COR-L47 (cell line): ENCODE results near the gene TCIRG1.
"Not testable (repeated sequence)": the region's sequence is repeated elsewhere in the genome, so short reads cannot be mapped to it uniquely, and the experiment has no call there.

Experiments used
- DNase-seq: peaks from one replicate; lab custom pipeline; 2025; lab: John Stamatoyannopoulos, UW

The TCIRG1 gene, protein sequence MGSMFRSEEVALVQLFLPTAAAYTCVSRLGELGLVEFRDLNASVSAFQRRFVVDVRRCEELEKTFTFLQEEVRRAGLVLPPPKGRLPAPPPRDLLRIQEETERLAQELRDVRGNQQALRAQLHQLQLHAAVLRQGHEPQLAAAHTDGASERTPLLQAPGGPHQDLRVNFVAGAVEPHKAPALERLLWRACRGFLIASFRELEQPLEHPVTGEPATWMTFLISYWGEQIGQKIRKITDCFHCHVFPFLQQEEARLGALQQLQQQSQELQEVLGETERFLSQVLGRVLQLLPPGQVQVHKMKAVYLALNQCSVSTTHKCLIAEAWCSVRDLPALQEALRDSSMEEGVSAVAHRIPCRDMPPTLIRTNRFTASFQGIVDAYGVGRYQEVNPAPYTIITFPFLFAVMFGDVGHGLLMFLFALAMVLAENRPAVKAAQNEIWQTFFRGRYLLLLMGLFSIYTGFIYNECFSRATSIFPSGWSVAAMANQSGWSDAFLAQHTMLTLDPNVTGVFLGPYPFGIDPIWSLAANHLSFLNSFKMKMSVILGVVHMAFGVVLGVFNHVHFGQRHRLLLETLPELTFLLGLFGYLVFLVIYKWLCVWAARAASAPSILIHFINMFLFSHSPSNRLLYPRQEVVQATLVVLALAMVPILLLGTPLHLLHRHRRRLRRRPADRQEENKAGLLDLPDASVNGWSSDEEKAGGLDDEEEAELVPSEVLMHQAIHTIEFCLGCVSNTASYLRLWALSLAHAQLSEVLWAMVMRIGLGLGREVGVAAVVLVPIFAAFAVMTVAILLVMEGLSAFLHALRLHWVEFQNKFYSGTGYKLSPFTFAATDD

DNA sequence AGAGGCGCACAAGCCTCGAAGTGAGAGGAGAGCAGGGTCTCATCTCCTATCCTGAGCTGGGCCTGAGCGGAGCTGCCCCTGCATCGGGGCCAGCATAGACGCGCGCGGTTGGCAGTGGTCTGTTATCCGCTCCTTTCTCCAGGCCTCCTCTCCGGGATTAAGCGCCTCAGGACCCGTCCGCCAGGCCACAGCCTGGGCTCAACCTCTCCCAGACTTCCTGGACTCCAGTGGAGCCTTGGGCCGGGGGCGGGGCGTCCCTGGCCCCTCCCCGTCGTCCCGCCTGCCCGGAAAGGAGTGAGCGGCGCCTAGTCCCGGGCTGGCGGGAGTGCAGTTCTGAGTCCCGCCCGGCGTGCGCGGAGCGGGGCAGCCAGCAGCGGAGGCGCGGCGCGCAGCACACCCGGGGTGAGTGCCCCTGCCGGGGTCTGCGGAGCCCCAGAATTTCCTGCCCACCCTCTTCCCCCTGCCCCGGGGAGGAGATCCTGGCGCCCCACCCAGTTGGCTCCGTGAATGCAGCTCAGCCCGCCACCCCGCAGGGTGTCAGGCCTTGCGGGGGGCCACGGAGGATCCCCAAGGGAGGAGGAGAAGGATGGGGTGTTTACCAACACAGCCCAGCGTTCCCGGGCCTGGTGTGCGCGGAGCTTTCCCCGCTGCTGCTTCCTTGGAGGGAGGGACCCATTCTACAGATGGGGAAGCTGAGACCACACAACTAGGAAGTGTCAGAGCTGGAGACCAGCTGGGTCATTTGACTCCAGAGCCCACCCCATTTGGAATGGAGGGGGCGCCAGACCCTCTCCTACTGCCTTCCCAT, at the start of gene TCIRG1:
TSS of gene TCIRG1 (plus strand) at position 308 of the 808 bp plus-strand sequence. CDS start 2,247 bp downstream, outside the sequence.
- DNase-seq: no peak

DNA sequence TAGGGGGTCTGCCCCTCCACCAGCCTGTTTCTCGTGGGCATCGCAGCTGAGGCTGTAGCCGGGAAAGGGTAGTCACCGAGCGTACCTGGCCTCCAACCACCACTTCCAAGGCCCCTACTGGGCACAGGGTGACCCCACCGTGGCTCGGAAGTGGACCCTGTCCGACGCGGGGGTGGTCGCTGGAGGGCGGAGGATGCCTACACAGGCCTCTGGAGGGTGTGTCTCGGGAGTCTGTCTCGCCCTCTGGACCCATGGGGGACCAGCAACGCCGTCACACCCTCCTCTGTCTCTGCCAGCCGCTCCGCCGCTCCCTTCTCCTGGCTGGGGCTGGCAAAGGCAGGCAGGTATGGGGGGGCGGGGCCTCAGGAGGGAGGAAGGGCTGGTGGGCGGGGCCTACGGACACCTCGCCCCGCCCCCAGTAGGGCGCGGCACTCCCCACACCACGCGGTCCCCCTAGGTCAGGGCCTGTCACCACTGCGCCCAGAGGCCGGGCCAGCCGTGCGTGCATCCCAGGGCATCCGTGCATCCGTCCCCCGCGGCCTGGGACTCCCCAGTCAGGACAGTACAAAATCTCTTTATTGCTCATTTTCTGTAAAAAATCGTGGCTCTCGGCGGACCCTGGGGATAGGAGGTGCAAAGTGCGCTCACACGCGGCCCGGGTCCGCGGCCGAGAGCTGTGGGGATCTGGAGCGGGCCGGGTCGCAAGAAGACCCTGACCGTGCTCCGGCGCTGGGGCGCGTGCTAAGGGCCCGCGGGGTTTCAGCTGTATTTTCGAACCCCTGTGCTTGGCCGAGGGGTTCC, 48.1 kb upstream of the TCIRG1 start:
- not testable (repeated sequence) for DNase-seq

DNA sequence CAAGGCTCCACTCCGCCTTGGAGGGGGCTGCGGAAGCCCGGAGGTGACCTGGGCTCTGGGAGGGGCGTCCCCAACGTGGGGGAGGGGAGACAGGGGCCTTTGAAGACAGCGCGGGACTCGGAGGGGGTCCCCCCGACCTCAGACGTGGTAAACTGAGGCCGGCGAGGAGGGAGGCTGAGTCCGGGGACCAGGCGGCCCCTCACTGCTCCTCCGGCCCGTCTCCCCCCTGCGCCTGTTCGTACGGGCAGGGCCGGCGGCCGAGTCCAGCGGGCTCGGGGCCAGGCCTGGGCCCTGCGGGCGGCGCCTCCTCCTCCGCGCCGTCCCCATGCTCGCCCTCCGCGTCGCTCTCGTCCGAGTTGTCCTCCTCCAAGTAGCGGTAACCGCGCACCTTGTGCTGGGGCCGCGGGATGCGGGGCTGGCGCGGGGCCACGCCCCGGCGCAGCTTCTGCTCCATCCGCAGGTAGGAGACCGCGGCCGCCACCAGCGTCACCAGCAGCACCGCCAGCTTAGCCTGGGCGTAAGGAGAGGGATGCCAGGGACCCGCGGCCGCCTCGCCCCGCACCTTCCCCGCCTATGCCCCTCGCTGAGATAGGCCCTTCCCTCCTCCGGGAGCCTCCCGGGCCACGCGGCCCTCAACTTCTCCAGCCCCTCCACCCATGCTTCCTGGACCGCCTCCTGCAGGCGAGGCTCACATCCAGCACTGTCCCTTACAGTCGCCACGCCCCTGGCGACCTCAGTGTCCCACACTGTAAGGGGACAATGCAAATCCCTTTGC, 47.3 kb upstream of the TCIRG1 start:
- not testable (repeated sequence) for DNase-seq

DNA sequence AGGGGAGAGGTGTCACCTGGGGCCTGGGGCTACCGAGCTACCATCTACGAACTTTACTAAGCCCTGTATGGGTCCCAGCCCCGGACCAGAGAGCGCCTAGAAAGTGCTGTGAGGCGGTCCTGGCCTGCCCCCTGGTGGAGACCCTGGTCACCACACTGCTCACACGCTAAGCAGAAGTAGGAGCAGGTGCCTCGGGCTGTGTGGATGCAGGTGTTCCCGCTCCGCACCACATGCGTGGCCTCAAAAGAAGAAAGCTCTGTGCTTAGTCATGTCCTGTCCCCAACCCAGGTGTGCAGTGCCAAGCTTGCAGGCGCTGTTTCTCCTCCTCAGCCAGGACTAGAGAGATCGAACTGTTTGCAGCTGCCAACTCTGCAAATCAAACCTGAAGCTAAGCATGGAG, 45.0 kb upstream of the TCIRG1 start:
- peak; percentile 54 for DNase-seq

DNA sequence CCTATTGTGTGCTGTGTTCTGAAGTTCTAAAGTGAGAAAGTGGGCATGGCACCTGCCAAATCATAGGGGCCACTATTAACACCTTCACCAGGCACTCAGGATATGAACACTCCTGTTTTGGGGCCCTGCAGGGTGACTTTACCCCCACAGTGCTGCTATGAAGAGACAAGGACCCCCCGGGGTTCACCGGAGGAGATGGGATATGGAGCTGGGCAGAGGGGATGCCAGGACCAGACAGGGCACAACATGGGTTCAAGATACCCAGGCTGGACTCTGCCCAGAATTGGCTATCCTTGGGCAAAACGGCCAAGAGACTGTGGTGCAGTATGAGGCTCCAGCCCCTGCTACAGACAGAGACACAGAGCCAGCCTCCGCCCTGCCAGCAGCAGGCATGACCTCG, 44.4 kb upstream of the TCIRG1 start:
- DNase-seq: not testable (repeated sequence)

DNA sequence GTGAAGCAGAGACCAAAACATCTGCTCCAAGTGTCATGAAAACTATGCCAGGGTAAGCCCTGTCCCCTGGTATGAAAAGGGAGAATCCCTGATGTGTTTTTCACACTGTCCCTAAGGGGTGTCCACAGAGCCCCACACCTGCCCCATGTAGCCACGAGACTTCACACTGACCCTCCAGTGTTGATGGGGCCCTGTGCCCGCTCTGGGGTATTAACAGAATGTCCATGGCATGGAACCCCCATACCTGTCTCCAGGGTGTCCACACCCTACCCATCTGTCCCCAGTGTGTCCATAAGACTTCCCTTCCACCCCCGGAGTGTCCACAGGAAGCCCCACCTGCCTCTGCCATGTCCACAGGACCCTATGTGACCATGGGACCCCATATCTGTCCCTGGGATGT, 43.7 kb upstream of the TCIRG1 start:
- DNase-seq: not testable (repeated sequence)

DNA sequence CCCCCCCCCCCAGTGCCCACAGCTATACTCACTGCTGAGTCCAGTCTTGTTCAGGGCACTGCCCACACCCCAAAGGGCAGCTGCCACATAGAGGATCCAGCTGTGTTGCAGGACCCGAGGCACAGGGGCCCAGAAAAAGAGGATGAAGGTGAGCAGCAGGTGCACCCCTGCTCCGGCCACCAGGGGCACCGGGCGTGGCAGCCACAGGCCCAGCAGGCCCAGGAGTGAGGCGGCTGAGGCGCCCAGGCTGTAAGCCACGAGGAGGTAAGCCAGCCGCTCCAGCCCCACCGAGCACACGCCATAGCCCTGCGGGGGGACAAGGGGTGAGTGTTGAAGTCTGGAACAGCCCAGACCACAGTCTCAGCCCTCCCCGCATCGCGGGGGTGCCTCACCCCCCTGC, 43.2 kb upstream of the TCIRG1 start:
- DNase-seq: not testable (repeated sequence)

DNA sequence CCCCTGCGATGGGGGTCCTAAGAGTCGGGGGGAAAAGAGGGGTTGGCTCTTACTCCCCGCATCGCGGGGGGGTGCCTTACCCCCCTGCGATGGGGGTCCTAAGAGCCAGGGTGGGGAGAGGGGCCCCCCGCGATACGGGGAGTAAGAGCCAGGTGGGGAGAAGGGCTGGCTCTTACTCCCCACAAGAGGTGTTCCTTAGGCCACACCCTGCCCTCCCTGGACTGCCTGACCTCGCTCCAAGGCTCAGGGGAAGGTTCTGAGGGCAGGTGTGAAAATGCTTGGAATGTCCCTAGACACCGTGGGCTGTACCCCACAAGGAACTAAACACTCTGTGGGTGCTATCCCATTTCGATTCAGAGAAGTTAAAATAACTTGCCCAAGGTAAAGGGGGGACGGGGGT, 42.8 kb upstream of the TCIRG1 start:
- DNase-seq: no peak

DNA sequence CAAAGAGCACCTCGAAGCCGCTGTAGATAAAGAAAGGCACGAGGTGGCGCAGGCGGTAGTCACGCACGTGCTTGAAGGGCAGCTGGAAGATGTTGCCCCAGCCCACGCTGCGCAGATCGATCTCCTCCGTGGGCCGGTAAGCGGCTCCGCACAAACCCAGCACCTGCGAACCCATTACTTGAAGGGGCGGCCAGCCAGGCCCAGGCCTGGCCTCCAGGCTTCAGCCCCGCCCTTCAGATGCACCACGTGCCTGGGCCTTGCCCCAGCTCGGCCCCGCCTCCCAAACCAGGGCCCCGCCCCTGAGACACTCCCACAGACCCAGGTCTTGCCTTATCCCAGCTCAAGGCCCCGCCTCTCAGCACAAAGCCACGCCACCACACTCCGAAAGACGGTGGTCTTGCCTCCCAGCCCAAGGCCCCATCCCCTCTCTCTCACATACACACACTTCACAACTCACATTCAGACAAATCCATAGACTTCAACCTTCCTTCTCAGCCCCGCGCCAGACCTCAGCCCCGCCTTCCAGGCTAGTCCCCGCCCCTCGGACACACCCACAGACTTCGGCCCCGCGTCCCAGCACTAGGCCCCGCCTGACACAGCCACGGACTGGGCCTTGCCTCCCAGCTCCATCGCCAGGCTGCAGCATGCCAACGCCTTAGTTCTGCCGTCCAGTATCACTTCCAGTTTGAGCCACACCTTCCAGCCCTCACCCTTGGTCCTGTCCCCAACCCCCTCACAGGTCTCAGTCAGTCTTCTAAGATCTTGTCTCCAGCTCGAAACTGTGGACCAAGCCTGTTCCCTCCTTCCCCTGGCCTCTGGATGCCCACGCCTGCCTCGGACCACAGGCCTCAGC, 42.0 kb upstream of the TCIRG1 start:
- DNase-seq: no peak

DNA sequence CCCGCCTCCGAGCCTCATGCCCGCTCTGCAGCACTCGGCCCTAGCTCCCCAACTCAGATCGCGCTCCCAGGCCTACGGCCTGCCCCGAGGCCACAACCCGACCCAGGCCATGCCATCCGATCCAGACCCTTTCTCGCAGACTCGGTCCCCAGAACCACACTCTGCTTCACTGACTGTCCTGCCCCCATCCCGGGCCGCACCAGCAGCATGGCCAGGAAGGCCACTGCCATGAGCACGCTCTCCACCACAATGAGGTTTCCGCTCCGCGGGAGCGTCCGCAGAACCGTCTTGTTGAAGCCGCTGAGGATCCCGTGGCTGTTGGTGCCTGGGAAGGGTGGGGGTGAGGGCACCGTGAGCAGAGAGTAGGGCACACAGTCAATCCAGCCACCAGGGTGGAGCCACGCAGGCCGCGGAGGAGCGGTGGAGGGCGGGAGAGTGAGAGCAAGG, 41.3 kb upstream of the TCIRG1 start:
- no peak for DNase-seq

DNA sequence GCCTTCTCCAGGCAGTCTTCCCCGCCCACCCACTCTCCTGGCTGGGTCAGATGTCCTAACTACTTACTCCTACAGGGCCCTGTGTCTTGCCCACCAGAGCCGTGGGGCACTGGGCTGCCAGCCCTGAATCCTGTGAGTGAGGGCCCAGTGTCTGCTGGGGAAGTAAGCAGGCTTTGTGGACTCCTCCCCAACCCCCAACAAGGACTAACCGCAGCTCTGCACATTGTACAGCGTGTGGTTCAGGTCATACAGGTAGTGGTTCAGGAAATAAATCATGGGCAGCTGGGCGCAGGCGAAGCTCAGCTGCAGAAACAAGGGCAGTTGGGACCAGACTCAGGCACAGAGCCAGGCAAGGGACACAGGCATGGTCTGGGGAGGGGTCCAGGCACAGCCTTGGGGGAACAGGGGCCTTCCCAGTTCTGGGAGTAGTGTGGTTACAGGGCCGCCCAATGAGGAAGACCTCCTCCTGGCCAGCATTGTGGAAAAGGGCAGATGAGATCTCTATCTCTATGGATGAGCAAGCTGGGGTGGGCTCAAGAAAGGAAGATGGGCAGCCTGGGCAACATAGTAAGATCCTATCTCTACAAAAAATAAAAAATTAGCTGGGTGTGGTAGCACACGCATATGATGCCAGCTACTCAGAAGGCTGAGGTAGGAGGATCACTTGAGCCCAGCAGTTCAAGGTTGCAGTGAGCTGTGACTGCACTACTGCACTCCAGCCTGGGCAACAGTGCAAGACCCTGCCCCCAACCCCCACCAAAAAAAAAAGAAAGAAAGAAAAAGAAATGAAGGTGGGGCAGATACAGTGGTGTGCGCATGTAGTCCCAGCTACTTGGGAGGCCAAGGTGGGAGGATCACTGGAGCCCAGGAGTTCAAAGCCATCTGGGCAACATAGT, 40.4 kb upstream of the TCIRG1 start:
- no peak for DNase-seq

DNA sequence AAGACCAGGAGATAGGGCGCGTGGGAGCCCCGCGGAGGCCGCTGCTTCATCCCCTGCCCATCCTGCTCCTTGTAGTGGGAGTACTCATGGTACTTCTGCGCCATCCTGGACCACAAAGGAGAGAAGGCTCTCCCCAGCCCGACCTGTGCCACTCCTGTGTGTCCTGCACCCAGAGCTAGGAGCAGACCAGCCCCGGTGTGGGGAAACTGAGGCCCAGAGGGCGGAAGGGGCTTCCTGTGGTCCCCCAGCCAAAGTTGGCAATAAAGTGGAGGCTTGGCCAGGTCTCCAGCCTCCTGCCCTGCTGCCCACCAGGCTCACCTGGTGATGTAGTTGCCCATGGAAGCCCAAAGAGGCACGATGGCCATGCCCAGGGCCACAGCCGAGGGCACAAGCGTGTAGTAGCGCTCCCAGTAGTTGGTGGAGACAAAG, 39.6 kb upstream of the TCIRG1 start:
- DNase-seq: no peak

DNA sequence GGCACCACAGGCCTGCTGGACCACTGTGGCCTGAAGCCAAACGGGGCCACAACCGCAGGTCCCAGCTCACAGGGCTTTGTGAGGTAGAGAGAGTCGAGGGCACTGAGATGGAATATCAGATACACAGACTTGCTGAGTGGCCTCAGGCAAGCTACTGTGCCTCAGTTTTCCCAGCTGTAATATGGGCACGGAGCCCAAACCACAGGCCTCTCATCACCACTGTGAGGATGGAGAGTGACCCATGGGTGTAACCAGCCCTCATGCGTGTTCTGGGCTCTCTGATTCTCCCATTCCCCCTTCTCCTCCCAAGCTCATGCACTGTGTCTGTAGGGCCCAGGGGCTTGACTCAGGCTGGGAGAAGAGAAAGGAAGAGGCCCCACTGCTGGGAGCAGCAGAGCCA, 39.1 kb upstream of the TCIRG1 start:
- DNase-seq: no peak

DNA sequence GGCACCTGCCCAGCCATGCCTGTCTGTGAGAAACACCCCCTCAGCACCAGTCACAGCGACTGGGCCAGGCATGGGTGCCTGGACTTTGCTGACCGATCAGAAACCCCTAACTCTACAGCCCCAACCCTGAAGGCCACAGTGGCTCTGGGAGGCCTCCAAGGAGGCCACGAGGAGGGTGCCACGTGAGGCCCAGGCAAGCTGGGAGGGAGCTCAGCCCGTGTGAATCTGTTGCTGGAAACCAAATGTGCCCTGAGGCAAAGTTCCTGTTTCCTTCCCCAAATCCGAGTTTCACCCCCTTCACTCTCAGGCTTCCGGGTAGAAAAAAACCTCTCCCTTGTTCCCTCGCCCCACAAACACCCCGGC, 36.3 kb upstream of the TCIRG1 start:
- no peak for DNase-seq

DNA sequence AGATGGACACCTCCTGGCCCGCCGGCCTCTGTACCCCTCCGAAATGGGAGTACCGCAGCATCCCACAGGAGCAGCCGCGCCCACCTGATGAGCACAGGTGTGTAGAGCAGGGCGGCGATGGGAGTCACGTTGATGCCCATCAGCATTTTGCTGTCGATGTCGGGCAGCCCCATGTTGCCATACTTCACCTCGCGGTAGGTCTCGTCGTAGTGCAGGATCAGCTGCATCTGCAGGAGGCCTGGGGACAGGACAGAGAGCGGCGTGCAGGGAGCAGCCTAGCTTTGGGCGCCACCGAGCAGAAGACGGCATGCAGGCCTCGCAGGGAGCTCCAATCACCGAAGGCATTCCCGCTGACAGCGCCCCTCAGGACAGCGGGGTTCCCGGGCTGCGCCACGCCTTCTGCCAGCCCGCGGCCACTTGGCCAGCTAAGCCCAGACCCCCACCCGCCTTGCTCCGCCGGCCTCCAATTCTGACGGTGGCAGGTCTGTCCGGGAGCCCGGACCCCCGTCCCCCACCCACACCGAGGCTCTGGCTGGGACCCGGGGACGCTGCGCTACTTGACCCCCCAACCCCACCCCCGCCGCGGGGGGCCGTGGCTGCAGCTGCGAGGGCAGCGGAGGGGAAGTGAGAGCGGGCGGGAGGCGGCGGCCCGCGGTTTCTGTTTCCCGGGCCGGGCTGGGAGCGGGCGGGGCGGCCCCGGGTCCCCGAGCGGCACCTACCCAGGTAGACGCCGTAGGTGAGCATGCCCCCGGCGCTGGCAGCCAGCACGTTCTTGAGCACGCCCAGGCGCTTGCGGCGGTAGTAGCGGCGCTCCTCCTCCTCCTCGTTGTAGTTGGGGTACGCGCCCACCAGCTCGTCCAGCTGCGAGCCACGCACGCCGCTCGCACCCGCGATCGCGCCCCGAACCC, 35.6 kb upstream of the TCIRG1 start:
- DNase-seq: no peak

DNA sequence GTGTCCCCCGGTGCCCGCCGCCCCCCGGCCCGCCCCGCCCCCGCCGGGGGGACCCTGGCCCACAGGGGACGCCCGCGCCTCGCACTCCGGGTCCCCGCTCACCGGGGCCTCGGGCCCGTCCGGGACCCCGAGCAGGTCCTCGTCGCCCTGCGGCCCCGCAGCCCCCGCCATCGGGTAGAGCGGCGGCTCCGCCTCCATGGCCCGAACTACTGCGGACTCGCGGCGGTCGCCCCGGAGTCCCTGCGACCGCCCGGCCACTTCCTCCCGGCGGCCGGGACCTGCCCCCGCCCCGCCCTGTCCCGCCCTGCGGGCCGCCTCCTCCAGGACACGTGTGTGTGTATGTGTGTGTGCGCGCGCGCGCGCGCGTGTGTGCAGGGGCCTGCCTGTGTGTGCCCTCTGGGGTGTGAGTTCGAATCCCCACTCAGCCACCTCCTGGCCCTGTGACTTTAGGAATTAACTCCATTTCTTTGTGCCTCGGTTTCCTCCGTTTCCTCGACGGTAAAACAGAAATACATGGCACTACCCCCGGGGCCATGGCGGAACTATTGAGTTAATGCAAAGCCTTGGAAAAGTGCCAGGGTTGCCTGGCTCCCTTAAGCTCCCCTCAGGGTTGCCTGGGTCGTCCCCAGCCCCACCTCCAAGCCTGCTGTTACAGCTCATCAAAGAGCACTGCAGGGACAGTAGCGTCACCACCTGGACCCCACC, 34.8 kb upstream of the TCIRG1 start, which contains the start of gene UNC93B1:
TSS of gene UNC93B1 (minus strand) at position 252 of the 705 bp plus-strand sequence. CDS start at position 198, 54 bp downstream.
- no peak for DNase-seq
